GOT3 (cell line): ENCODE data around the gene ZBED1.
"Not testable (repeated sequence)": the region's sequence is repeated elsewhere in the genome, so short reads cannot be mapped to it uniquely, and the experiment has no call there.

Experiments used
- DNase-seq: peaks from one replicate; lab custom pipeline; 2025; ENCODE audit warnings: mixed read lengths; lab: John Stamatoyannopoulos, UW

The ZBED1 gene

DNA sequence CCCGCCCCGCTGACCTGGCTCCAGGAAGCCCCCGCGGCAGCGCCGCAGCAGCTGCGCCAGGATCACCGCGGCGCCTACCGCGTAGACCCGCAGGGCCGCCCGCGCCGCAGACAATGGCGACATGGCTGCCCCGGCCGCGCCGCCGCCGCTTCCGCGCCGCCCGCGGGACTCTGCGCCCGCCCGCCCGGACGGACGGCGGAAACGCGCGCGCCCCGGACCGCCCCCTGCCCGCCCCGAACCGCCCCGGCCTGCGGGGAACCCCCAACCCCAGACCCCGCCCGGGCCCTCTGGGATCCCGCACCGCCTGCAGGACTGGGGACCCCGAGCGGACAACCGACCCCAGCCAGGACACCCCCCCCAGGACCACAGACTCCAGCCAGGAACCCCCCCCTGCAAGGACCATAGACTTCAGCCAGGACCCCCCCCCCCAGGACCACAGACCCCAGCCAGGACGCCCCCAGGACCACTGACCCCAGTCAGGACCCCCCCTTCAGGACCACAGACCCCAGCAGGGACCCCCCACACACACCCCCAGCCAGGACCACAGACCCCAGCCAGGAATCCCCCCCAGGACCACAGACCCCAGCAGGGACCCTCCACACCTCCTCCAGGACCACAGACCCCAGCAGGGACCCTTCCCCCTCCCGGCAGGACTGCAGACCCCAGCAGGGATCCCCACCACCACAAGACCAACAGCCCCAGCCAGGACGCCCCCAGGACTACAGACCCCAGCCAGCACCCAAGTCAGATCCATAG lies at the start of gene ZBED1, which contains the start of gene DHRSX:
TSS of gene ZBED1 (minus strand) at position 174 of the 756 bp plus-strand sequence. CDS start 10,257 bp downstream, outside the sequence.
TSS of gene DHRSX (minus strand) at position 174 of the 756 bp plus-strand sequence. CDS start at position 123, 51 bp downstream.
- no peak for DNase-seq

DNA sequence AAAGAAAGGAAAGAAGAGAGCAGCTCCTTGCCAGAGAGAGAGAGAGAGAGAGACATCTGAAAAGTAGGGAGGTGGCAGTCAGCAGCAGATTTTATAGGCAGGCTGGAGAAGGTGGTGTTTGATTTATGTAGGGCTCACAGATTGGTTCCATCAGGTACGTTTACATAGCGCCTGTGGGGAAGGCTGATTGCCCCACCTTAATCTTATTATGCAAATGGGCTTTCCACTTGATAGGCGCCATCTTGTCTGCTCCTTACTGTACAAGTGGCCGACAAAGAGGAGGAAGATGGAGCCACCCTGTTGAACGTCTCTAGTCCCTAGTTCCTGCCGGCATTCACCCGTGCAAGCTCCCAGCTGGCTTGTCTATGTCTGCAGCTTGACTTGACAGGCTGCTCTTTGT lies 49.1 kb upstream of the ZBED1 start:
- no peak for DNase-seq

DNA sequence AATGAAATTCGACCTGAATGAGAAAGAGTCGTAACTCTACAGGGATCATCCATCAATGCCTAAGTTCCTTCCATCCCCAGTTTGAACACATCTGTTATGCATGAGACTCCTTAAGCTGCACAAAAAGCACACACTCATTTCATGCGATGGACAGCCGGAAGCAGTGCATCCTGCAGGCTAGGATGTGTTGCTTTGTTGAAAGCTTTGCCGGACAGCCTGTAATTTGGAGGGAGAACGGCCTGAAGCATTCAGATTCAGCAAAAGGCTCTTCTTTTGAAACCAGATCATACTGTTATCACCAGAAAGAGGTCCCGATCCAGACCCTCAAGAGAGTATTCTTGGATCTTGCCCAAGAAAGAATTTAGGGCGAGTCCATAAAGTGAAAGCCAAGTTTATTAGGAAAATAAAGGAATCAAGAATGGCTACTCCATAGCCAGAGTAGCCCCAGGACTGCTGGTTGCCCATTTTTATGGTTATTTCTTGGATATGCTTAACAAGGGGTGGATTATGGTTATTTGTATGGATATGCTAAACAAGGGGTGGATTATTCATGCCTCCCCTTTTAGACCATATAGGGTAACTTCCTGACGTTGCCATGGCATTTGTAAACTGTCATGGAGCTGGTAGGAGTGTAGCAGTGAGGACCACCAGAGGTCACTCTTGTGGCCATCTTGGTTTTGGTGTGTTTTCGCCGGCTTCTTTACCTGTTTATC lies 48.1 kb upstream of the ZBED1 start:
- no peak for DNase-seq

DNA sequence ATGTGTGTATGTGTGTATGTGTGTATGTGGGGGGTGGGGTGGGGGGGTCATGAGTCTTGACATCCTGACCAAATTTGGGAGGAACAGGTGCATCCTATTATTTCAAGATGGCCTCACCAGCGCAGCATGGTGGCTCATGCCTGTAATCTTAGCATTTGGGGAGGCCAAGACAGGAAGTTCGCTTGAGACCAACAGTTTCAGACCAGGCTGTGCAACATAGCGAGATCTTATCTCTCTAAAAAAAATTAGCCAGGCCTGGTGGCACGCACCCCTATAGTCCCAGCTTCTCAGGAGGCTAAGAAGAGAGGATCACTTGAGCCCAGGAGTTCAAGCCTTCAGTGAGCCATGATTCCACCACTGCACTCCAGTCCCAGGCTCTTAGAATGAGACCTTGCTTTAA lies 47.0 kb upstream of the ZBED1 start:
- no peak for DNase-seq

DNA sequence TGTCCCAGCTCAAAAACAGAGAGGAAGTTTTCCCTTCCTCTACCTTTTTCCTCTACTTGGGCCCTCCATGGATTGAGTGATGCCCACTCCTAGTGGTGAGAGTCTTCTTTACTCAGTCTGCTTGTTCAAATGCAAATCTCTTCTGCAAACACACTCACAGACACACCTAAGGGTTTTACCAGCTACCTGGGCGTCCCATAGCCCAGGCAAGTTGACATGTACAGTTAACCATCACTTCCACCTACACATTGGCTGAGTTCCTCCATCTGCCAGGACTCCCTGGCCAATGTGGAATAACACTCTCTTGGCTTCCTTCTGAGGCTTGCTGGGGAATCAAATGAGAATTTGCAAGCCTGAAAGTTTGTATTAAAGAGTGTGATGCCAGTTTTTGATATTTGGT lies 45.7 kb upstream of the ZBED1 start:
- DNase-seq = no peak

DNA sequence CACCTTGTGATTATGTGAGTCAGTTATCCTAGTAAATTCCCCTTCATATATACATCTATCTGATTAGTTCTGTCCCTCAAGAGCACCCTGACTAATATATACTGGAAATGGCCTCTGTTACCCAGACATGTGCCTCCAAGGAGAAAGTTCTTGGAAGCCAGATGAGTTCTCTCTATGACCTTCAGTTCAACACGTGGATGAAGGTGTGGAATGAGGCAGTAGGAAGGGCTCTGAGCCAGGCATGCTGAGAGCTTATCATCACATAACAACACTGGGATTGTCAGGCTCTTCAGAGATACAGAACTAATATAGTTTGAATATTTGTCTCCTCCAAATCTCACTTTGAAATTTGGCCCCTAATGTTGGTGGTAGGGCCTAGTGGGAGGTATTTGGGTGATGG lies 44.4 kb upstream of the ZBED1 start:
- DNase-seq = no peak

DNA sequence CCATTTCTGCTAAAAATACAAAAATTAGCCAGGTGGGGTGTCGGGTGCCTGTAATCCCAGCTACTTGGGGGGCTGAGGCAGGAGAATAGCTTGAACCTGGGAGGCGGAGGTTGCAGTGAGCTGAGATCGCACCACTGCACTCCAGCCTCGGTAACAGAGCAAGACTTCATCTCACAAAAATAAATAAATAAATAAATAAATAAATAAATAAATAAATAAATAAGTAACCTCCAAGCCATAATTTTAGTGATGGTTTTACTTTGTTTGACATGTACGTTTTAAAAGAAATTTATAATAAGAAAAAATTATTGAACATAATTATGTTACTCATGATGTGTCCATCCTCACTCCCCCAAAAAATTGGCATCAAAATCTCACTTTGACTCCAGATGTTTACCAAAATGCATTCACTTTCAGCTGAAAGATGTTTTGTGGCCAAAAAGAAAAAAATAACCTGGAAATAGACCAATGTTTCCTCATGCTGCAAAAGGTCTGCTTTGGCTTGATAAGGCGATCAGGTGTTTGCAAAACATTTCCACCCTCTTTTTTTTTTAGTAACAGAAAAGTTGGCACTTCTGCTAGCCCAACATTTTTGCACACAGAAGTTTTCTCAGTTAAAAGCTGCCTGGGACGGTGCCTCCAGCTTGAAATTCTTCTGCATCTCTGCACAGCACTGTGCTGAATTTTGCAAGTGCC lies 42.2 kb upstream of the ZBED1 start:
- no peak for DNase-seq

DNA sequence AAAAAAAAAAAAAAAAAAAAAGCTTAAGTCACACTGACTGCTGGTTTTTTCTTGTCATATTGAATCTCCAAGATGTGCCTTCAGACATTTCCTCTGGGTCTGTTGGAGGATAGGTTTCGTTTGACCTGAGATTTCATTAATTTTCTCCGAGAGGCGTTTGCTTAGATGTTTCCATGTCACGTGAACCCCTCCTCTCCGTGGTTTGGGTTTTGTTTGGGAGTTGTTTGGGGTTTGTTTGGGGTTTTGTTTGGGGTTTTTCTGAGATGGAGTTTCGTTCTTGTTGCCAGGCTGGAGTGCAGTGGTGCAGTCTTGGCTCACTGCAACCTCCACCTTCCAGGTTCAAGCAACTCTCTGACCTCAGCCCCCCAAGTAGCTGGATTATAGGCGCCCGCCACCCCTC lies 40.8 kb upstream of the ZBED1 start:
- DNase-seq = no peak

DNA sequence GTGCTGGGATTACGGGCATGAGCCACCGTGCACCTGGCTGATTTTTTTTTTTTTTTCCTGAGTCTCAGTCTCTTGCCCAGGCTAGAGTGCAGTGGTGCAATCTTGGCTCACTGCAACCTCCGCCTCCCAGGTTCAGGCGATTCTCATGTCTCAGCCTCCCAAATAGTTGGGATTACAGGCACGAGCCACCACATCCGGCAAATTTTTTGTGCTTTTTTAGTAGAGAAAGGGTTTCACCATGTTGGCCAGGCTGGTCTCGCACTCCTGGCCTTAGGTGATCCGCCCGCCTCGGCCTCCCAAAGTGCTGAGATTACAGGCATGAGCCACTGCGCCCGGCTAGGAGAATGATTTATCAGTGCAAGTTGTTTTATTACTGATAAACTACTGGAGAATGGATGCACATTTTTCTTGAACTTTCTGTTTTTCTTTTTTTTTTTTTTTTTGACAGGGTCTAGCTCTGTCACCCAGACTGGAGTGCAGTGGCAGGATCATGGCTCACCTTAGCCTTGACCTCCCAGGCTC lies 39.7 kb upstream of the ZBED1 start:
- DNase-seq = no peak

DNA sequence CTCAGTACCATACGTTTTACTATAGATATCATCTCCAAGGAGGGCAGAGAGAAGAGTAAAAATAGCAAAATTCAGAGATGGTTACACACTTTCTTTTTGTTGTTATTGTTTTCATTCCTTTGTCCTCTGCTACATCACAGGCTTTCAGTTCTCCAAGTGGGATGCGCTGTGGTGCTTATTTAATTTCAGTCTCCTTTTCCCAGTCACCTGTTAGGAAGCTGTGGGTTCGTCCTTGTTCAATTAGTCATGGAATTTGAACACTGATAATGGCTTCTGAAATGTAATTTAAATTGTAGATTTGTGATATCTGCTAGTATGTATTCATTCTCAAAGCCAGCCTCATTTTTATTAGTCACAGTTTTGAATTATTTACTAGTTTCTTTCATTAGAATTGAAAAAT lies 38.8 kb upstream of the ZBED1 start:
- DNase-seq = no peak

DNA sequence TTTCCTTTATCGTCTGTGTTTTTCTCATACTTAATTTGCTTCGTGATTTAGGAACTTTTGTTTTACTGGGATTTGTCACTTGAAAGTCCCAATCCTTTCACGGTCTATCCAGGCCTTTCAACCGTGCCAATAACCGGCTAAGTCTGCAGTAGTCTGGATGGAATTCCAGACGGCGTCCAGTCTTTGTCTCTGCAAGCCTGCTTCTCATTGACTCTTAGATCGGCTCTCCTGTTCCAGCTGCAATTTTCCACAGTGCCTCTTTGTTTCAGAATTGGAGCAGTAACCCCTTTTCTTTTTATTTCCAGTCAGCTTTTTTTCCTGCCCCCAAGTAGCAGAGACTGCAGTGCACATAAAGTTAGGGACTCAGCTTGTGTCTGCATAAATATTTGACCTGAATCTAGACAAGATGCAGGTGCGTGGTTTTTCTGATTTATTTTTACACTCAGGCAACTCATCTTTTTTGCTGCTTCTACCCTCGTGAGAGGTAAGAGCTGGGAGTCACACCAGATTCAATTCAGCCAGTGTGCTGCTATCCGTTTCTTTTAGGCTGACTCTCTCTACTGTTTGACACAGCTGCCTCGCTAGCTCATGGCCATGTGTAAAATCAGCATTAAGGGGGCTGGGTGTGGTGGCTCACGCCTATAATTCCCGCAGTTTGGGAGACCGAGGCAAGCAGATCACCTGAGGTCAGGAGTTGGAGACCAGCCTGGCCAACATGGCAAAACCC lies 37.4 kb upstream of the ZBED1 start:
- no peak for DNase-seq

DNA sequence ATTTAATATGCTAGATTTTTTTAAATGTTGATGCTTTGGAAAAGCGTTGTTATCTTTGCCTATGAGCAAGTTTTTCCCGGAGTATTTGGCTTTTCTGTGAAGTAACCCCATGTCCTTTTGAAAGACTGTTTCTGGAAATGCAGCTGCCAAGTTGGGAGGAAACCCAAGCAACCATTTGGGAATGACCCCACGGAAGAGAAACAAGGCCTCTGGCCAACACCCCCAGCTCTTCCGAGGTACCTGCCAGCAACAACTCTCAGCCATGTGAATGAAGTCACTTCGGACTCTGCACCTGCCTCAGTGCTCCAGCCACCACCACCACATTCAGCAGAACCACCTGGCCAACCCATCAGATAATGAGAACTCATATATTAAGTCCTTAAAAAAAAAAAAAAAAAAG lies 36.2 kb upstream of the ZBED1 start:
- DNase-seq = no peak

DNA sequence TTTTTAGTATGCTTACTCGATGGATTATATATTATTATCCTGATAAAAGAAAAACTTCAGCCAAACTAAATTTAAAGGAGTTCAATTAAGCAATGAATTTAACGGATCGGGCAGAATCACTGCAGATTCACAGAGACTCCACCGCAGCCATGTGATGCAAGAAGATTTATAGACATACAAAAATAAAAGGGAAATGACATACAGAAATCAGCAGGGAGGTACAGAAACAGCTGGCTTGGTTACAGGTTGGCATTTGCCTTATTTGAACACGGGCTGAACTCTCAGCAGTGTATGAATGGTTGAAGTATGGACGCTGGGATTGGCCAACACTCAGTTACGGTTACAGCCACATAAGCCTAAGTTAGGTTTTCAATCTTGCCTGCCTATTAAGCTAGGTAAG lies 35.4 kb upstream of the ZBED1 start:
- DNase-seq = no peak

DNA sequence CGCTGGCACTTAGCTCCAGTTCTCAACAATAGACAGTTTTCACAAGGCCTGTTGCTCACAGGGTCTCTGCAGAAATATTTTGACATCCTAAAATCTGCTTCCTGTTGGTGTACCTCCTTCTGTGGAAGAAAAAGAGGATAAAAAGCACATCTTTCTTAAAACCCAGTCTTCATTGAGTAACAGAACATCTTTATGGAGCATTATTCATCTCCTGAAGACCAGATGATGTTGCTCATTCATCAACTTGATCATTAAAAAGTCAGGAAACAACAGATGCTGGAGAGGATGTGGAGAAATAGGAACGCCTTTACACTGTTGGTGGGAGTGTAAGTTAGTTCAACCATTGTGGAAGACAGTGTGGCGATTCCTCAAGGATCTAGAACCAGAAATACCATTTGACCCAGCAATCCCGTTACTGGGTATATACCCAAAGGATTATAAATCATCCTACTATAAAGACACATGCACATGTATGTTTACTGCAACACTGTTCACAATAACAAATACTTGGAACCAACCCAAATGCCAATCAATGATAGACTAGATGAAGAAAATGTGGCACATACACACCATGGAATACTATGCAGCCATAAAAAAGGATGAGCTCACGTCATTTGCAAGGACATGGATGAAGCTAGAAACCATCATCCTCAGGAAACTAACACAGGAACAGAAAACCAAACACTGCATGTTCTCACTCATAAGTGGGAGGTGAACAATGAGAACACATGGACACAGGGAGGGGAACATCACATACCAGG lies 33.7 kb upstream of the ZBED1 start:
- not testable (repeated sequence) for DNase-seq

DNA sequence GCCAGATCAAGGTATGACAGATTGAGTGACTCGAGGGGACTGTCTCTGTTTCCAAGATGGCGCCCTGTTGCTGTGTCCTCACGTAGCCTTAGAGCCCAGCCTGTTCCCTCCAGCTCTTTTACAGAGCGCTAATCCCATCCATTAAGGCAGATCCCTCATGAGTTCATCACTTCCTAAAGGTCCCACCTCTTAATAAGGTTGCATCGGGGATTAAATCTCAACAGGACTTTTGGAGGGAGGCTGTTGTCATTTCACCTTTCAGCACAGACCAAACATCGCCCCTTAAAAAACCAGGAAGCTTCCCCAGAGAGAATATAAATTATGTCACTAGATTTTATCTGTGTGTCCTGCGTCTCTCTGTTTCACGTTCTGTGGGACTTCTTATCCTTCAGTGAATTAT lies 32.6 kb upstream of the ZBED1 start:
- no peak for DNase-seq

DNA sequence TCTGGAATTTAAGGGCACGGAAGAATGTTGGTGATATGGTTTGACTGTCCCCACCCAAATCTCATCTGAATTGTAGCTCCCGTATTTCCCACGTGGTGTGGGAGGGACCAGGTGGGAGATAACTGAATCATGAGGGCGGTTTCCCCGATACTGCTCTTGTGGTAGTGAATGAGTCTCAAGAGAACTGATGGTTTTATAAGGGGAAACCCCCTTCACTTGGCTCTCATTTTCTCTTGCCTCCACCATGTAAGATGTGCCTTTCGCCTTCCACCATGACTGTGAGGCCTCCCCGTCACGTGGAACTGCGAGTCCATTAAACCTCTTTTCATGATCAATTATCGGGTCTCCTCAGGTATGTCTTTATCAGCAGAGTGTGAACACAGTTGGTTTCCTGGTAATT lies 25.6 kb upstream of the ZBED1 start:
- no peak for DNase-seq

DNA sequence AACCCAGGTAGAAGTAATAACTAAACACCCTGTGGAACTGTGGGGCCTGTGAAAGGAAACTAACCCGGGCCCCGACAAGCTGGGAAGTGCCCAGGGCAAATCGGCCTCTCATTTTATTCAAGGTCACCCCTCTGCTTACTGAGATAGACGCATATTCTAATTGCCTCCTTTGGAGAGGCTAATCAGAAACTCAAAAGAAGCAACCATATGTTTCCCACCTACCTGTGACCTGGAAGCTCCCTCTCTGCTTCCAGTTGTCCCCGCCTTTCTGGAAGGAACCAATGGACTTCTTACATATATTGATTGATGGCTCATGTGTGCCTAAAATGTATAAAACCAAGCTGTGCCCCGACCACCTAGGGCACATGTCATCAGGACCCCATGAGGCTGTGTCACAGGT lies 23.1 kb upstream of the ZBED1 start:
- DNase-seq = no peak

DNA sequence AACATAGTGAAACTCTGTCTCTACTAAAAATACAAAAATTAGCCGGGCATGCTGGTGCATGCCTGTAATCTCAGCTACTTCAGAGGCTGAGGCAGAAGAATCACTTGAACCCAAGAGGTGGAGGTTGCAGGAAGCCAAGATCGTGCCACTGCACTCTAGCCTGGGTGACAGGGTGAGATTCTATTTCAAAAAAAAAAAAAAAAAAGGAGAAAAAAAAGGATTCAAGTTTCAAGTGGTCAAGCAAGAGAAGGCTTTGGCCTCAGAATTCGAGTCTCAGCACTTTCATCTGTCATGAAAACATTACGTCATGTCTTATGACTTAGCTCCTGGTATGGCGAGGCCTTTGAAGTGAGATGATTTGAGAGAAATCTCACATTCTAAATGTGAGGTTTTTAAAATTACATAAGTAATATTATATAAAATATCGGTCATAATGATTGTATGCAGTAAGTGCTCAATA lies 21.2 kb upstream of the ZBED1 start:
- DNase-seq = no peak

DNA sequence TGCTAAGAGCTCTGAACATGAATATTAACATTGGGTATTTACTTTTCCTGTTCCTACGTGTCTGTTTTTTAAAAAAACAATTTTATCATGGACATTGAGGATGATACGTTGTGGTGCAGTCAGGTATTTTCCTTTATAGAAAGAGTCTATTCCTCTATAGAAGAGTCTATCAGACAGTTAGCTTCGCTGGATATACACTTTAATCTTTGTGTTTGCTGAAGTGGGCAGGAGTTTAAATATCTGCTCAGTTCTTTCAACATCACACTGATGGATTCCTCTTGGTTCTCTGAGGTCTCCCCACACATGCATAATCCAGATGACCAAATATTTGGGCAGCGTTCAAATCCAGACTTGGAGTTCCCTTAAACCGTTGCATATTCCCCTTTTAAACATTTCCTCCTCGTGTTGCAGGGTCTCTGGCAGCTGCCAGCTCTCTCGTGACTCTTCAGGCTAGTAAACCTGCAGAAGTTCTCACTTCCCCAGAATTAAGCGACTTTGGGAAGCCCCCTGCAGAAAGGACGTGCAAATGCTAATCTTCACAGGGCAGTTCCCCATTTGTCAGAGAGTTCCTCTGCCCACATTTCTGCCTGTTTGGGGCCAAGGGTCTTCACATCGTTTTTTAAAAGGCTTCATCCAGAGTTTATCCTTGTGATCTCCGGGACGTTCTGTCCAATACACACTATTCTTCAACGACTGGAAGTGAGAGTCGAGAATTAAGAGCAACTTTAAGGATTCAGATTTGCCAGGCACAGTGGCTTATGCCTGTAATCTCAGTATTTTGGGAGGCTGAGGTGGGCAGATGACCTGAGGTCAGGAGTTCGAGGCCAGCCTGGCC lies 20.5 kb upstream of the ZBED1 start:
- DNase-seq = no peak

DNA sequence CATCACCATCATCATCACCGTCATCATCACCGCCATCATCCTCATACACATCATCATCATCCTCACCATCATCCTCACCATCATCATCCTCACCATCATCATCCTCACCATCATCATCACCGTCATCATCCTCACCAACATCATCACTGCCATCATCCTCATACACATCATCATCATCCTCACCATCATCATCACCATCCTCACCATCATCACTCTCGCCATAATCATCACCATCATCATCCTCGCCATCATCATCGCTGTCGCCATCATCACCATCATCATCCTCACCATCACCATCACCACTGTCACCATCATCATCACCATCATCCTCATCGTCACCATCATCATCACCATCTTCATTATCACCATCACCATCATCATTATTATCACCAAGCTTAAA lies 19.8 kb upstream of the ZBED1 start:
- no peak for DNase-seq
